A549 treated with Hydrocortisone at 1 μM for 4 hours (cell line): ENCODE results near the gene OR5K3. TPM values are rescaled to one million over a fixed set of nuclear protein-coding genes. Genes with fewer than 3 reads are reported as not detected.

Experiments used
- total RNA-seq: library from RNA; stranded (reverse); fragments of 200-300 nt; extraction: Qiagen RNA extraction; gene quantifications from 5 replicates; pipeline ENCODE4 v1.2.3, GENCODE V29; 2022

The OR5K3 gene, protein sequence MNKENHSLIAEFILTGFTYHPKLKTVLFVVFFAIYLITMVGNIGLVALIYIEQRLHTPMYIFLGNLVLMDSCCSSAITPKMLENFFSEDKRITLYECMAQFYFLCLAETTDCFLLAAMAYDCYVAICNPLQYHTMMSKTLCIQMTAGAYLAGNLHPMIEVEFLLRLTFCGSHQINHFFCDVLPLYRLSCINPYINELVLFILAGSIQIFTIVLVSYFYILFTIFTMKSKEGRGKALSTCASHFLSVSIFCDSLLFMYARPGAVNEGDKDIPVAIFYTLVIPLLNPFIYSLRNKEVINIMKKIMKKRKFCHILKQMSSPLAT
- not detected in 5 replicates for total RNA-seq

DNA sequence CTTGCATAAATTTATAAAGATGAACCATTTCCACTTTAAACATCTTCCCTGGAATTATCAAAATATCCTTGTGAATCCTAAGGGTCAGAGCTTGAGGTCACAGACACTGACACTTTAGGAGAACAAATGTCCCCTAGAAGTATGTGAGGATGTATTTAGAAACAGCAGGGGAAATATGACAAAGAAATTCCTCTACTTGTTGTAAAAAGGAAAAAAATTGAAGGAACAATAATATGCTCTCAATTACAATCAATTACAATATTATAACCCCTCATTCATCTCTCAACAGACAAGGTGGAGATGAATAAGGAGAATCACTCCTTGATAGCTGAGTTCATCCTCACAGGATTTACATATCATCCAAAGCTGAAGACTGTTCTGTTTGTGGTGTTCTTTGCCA, at the start of gene OR5K3:
OR5K3 (plus strand) TSS at position 301 of the 400 bp plus-strand sequence; CDS start at position 301, 0 bp downstream.

DNA sequence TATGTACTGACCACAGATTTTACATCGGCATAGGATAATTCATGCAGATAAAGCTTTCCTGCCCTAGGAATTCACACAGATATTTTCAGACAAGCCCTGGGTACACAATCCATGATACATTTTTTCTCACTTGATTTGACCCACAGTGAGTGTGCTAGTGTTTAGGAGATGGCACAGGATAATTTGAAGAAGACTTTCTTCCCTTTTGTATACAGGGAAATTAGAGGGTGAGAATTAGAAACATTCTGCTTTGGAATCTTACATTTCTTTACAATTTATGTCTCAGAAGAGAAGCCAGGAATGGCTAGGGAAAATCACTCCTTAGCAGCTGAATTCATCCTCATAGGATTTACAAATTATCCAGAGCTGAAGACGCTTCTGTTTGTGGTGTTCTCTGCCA, 36.9 kb upstream of the OR5K3 start, which contains the start of gene OR5K4:
OR5K4 (plus strand) TSS at position 301 of the 400 bp plus-strand sequence; CDS start at position 301, 0 bp downstream.

Other genes with a start within 250 kb of the OR5K3 start
- gene OR5H14, start 243.2 kb upstream of the OR5K3 start, total RNA-seq: not detected in 5 replicates
- not detected in 5 replicates for gene OR5H15, start 224.0 kb upstream of the OR5K3 start, total RNA-seq
- gene OR5H6, start 126.4 kb upstream of the OR5K3 start, total RNA-seq: not detected in 5 replicates
- gene OR5H2, start 108.2 kb upstream of the OR5K3 start, total RNA-seq: not detected in 5 replicates
- not detected in 5 replicates for gene OR5K4, start 36.8 kb upstream of the OR5K3 start, total RNA-seq
- not detected in 5 replicates for gene OR5K1, start 72.5 kb downstream of the OR5K3 start, total RNA-seq
- not detected in 5 replicates for gene OR5K2, start 107.0 kb downstream of the OR5K3 start, total RNA-seq
- 43.3 to 61.2 TPM (median 59.3 TPM) in 5 replicates for gene CLDND1, start 132.2 kb downstream of the OR5K3 start, total RNA-seq
- not detected in 5 replicates for gene GPR15, start 141.3 kb downstream of the OR5K3 start, total RNA-seq
- 18.5 to 23.6 TPM (median 21.5 TPM) in 5 replicates for gene CPOX, start 202.9 kb downstream of the OR5K3 start, total RNA-seq